ENCODE results near the gene TRH.
"Not testable (repeated sequence)": the region's sequence is repeated elsewhere in the genome, so short reads cannot be mapped to it uniquely, and the experiment has no call there.

Gene TRH

GRCh38 chr3:129985113-129985512, 10.6 kb downstream of the TRH start:
- H3K4me3 Mint-ChIP-seq: no peak overlapping the region
- no peaks in the 10 kb centered on the region for H3K36me3 Mint-ChIP-seq (ENCODE audit: low read depth)
- no peaks in the 10 kb centered on the region for H3K9me3 Mint-ChIP-seq
- peaks cover 23% of the 10 kb centered on the region for H3K4me1 Mint-ChIP-seq
- H3K27ac Mint-ChIP-seq: no peak overlapping the region
- DNase-seq: no peak
- TF ChIP-seq, protein P1, sequence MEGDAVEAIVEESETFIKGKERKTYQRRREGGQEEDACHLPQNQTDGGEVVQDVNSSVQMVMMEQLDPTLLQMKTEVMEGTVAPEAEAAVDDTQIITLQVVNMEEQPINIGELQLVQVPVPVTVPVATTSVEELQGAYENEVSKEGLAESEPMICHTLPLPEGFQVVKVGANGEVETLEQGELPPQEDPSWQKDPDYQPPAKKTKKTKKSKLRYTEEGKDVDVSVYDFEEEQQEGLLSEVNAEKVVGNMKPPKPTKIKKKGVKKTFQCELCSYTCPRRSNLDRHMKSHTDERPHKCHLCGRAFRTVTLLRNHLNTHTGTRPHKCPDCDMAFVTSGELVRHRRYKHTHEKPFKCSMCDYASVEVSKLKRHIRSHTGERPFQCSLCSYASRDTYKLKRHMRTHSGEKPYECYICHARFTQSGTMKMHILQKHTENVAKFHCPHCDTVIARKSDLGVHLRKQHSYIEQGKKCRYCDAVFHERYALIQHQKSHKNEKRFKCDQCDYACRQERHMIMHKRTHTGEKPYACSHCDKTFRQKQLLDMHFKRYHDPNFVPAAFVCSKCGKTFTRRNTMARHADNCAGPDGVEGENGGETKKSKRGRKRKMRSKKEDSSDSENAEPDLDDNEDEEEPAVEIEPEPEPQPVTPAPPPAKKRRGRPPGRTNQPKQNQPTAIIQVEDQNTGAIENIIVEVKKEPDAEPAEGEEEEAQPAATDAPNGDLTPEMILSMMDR (IDR thresholded peaks at IDR 0.05): no peak
- H3K27me3 Mint-ChIP-seq (ENCODE audit: low read depth, poor library complexity): peaks cover 57% of the 10 kb centered on the region

DNA sequence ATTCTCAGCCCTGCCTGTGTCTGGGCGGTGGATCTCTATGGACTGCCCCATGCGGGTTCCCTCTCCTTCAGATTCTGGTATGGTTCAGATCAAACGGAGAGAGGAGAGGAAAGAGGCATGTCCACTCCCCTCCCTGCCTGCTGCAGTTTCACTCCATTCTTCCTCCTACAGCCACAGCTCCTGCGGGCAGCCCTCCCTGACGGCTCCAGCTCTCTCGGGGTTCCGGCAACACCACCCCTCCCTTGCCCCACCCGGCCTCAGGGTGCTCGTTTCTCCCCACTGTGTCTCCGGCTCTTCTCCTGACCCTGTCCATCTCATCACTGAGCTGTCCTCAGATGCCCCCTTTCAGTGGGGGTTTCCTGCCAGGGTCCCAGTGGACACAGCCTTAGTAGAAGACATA, 13.9 kb downstream of the TRH start:
- Mint-ChIP-seq H3K27ac (peak overlapping the region; percentile 1), H3K27me3 (ENCODE audit: low read depth, poor library complexity) (peaks cover 40% of the 10 kb centered on the region), H3K9me3 (no peaks in the 10 kb centered on the region), H3K4me1 (peaks cover 47% of the 10 kb centered on the region), H3K4me3 (no peak overlapping the region), H3K36me3 (ENCODE audit: low read depth) (no peaks in the 10 kb centered on the region)
- no peak for DNase-seq
- TF ChIP-seq, protein P1 (IDR thresholded peaks at IDR 0.05): no peak

GRCh38 chr3:129989414-129989813, 14.9 kb downstream of the TRH start:
- Mint-ChIP-seq H3K4me1 (peaks cover 56% of the 10 kb centered on the region), H3K4me3 (peak overlapping the region; percentile 37), H3K27ac (peak overlapping the region; percentile 87), H3K27me3 (ENCODE audit: low read depth, poor library complexity) (peaks cover 43% of the 10 kb centered on the region), H3K9me3 (no peaks in the 10 kb centered on the region), H3K36me3 (ENCODE audit: low read depth) (no peaks in the 10 kb centered on the region)
- no peak for DNase-seq
- TF ChIP-seq, protein P1 (IDR thresholded peaks at IDR 0.05): no peak

GRCh38 chr3:129992781-129993180, 18.3 kb downstream of the TRH start:
- Mint-ChIP-seq H3K27me3 (ENCODE audit: low read depth, poor library complexity) (peaks cover 47% of the 10 kb centered on the region), H3K27ac (no peak overlapping the region), H3K36me3 (ENCODE audit: low read depth) (no peaks in the 10 kb centered on the region), H3K4me3 (no peak overlapping the region), H3K9me3 (peaks cover 4% of the 10 kb centered on the region), H3K4me1 (peaks cover 63% of the 10 kb centered on the region)
- TF ChIP-seq, protein P1 (IDR thresholded peaks at IDR 0.05): peak; percentile 45
- no peak for DNase-seq

GRCh38 chr3:129994883-129995559, 20.5 kb downstream of the TRH start:
- Mint-ChIP-seq H3K9me3 (peaks cover 4% of the 10 kb centered on the region), H3K36me3 (ENCODE audit: low read depth) (no peaks in the 10 kb centered on the region), H3K27ac (no peak overlapping the region), H3K4me1 (peaks cover 45% of the 10 kb centered on the region), H3K4me3 (no peak overlapping the region), H3K27me3 (ENCODE audit: low read depth, poor library complexity) (peaks cover 59% of the 10 kb centered on the region)
- TF ChIP-seq, protein P1 (IDR thresholded peaks at IDR 0.05): no peak
- DNase-seq: no peak

GRCh38 chr3:129996073-129996472, 21.6 kb downstream of the TRH start:
- no peak for DNase-seq
- no peak overlapping the region for H3K4me3 Mint-ChIP-seq
- peaks cover 67% of the 10 kb centered on the region for H3K27me3 Mint-ChIP-seq (ENCODE audit: low read depth, poor library complexity)
- no peak overlapping the region for H3K27ac Mint-ChIP-seq
- peaks cover 4% of the 10 kb centered on the region for H3K9me3 Mint-ChIP-seq
- no peaks in the 10 kb centered on the region for H3K36me3 Mint-ChIP-seq (ENCODE audit: low read depth)
- TF ChIP-seq, protein P1 (IDR thresholded peaks at IDR 0.05): no peak
- H3K4me1 Mint-ChIP-seq: peaks cover 38% of the 10 kb centered on the region

DNA sequence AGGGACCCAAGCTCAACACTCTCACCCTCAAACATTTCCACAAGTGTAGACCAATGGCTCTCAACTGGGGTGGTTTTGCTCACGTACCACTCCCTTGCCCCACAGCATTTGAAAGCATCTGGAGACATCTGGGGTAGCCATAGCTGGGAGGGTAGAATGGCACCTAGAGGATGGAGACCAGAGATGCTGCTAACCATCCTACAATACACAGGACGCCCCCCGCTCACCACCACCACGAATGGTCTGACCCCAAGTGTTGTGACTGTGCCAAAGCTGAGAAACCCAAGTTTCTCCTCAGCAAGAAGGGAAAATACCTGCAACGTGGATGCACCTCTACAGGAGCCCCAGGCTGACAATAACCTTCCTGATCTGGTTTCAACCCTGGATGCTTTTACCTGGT, 24.7 kb downstream of the TRH start:
- peaks cover 21% of the 10 kb centered on the region for H3K4me1 Mint-ChIP-seq
- H3K27me3 Mint-ChIP-seq (ENCODE audit: low read depth, poor library complexity): peaks cover 70% of the 10 kb centered on the region
- H3K27ac Mint-ChIP-seq: not testable (repeated sequence)

More for the DNA sequence above, 24.7 kb downstream of the TRH start:
- DNase-seq; H3K9me3 Mint-ChIP-seq; H3K36me3 Mint-ChIP-seq (ENCODE audit: low read depth); H3K4me3 Mint-ChIP-seq: not testable (repeated sequence)
